Measurements from ENCODE around the gene TBC1D24.
A peak's percentile ranks its signal among the peaks of the same experiment; 100 is the strongest.
"Not testable (repeated sequence)": the region's sequence is repeated elsewhere in the genome, so short reads cannot be mapped to it uniquely, and the experiment has no call there.

Gene TBC1D24

GRCh38 chr16:2518823-2519710, 44.1 kb downstream of the TBC1D24 start:
- DNase-seq: no peak

- no peak for DNase-seq
Observed at GRCh38 chr16:2519711-2520080, 44.8 kb downstream of the TBC1D24 start.

- peak; percentile 57 for DNase-seq
Observed at GRCh38 chr16:2520097-2520783, 45.3 kb downstream of the TBC1D24 start, which contains the start of gene AMDHD2. TSS of gene AMDHD2 (plus strand) at chr16:2520371. CDS start at chr16:2520459, 88 bp downstream.

- no peak for DNase-seq
Observed at GRCh38 chr16:2520784-2521531, 46.0 kb downstream of the TBC1D24 start.

- no peak for DNase-seq
Observed at GRCh38 chr16:2523801-2524231, 48.9 kb downstream of the TBC1D24 start.

GRCh38 chr16:2524339-2524938, 49.5 kb downstream of the TBC1D24 start:
- no peak for DNase-seq

GRCh38 chr16:2526135-2526534, 51.2 kb downstream of the TBC1D24 start:
- no peak for DNase-seq

GRCh38 chr16:2527071-2527783, 52.3 kb downstream of the TBC1D24 start:
- no peak for DNase-seq

- DNase-seq: no peak
Observed at GRCh38 chr16:2527784-2528100, 52.8 kb downstream of the TBC1D24 start.

- DNase-seq: no peak
Observed at GRCh38 chr16:2528161-2529060, 53.5 kb downstream of the TBC1D24 start.

GRCh38 chr16:2529061-2529931, 54.4 kb downstream of the TBC1D24 start:
- no peak for DNase-seq

- no peak for DNase-seq
Observed at GRCh38 chr16:2529961-2530628, 55.2 kb downstream of the TBC1D24 start.

GRCh38 chr16:2530629-2531318, 55.8 kb downstream of the TBC1D24 start:
- no peak for DNase-seq

- DNase-seq: no peak
Observed at GRCh38 chr16:2531371-2531695, 56.4 kb downstream of the TBC1D24 start, which contains the start of gene CEMP1. TSS of gene CEMP1 (minus strand) at chr16:2531408. CDS start at chr16:2531073, 335 bp downstream.

- peak; percentile 75 for DNase-seq
Observed at GRCh38 chr16:2531696-2532493, 57.0 kb downstream of the TBC1D24 start.

GRCh38 chr16:2532494-2533141, 57.7 kb downstream of the TBC1D24 start:
- DNase-seq: peak; percentile 40

- not testable (repeated sequence) for DNase-seq
Observed at GRCh38 chr16:2533142-2533755, 58.3 kb downstream of the TBC1D24 start.
